Left lung (tissue), 10 donors: ENCODE results near the gene LAPTM5. TPM values are rescaled to one million over a fixed set of nuclear protein-coding genes. Genes with fewer than 3 reads are reported as not detected.
A peak's percentile ranks its signal among the peaks of the same experiment; 100 is the strongest.

Source experiments
- ATAC-seq: fragments of 200-7000 bp; cut with Tn5 transposase; one replicate; pipeline ENCODE4 v1.9.1; 2020; ENCODE audit warnings: moderate library complexity
- DNase-seq, 4 donors: peaks; one replicate each; pipeline ENCODE4 v3.0.0-alpha.2; 2013 to 2020
- H3K27ac ChIP-seq, 2 donors: fragments of 200-600 bp; sonication (generic) in 1 of 2; one replicate each; pipeline versions ENCODE4 v1.5.0 to v1.8.0; 2020 to 2021
- H3K27me3 ChIP-seq, 2 donors: fragments of 200-600 bp; sonication (generic) in 1 of 2; one replicate each; pipeline versions ENCODE4 v1.5.0 to v1.8.0; 2020 to 2021
- H3K36me3 ChIP-seq, 2 donors: fragments of 200-600 bp; sonication (generic) in 1 of 2; one replicate each; pipeline versions ENCODE4 v1.5.0 to v1.8.0; 2020 to 2021
- H3K4me1 ChIP-seq, 2 donors: fragments of 200-600 bp; one replicate each; pipeline ENCODE4 v1.8.0; 2021
- H3K4me3 ChIP-seq, 2 donors: fragments of 200-600 bp; sonication (generic) in 1 of 2; one replicate each; pipeline versions ENCODE4 v1.5.0 to v1.8.0; 2020 to 2021; ENCODE audit warnings: mild to moderate bottlenecking in 1 of 2
- H3K9me3 ChIP-seq, 2 donors: fragments of 200-600 bp; sonication (generic) in 1 of 2; one replicate each; pipeline versions ENCODE4 v1.5.0 to v1.8.0; 2020 to 2021
- intact Hi-C, 2 donors: fragments of 100-400 bp; cut with DNase I; formaldehyde crosslinking; loops; one replicate each; pipeline versions ENCODE4 v1.11.2 to v1.14.2; 2022
- polyA plus RNA-seq, 6 donors: library from polyadenylated mRNA; unstranded; fragments of 120-200 nt; gene quantifications; one replicate each; pipeline ENCODE4 v1.2.1, GENCODE V29; 2013; ENCODE audit not compliant: insufficient read length in 6 of 6
- total RNA-seq, 2 donors: library from RNA; stranded (reverse); fragmentation: NEBNext Ultra II Directional; extraction: Animal tissue kit (Norgen Biotek cat#: 25700); gene quantifications; one replicate each; pipeline ENCODE4 v1.2.1, GENCODE V29; 2021
- TF ChIP-seq, protein P1 (sequence below), 2 donors: fragments of 200-600 bp; sonication (generic) in 1 of 2; IDR thresholded peaks; one replicate each; pipeline versions ENCODE4 v1.5.0 to v1.8.0; 2021; ENCODE audit warnings: antibody characterized with exemption in 2 of 2
- donor health status: DM: no; HTN: yes; CAD: no.
- donor health status: DM: no; HTN: no; CAD: no.

The LAPTM5 gene
- total and polyA plus RNA-seq, 8 donors: 23.0 to 513 (median 29.5) TPM

DNA sequence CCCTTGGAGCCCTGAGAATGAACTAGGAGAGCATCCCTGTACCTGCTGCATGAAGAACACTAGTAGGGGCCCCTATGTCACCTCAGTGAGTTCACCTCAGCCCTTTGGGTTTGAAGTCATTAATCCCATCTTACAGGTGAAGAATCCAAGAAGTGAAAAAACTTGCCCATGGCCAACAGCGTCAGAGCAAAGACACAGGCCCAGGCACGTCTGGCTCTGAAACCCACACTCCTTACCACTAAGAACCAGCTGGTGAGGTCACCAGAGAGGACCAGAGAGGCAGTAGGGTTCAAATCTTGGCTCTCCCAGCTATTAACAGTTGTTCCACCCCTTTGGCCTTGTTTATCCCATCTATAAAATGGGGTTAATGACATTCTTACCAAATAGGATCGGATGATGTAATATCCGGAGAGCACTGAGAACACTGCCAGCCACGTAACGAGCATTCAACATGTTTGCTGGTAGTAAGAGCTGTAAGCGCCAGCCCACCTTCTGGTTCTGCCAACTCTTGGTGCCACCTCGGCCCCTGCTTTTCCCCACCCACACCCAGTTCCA lies 43.0 kb downstream of the LAPTM5 start:
- no peaks in the 10 kb centered on the region for H3K36me3 ChIP-seq
- peaks cover 0 to 19% of the 10 kb centered on the region in 2 donors for H3K27me3 ChIP-seq
- intact Hi-C loops: no loop called here
- peaks cover 0 to 10% of the 10 kb centered on the region in 2 donors for H3K9me3 ChIP-seq
- DNase-seq (no peak), ATAC-seq (no peak)
- H3K27ac ChIP-seq: no peak overlapping the region
- H3K4me1 ChIP-seq: peaks cover 0 to 14% of the 10 kb centered on the region in 2 donors
- TF ChIP-seq, protein P1, sequence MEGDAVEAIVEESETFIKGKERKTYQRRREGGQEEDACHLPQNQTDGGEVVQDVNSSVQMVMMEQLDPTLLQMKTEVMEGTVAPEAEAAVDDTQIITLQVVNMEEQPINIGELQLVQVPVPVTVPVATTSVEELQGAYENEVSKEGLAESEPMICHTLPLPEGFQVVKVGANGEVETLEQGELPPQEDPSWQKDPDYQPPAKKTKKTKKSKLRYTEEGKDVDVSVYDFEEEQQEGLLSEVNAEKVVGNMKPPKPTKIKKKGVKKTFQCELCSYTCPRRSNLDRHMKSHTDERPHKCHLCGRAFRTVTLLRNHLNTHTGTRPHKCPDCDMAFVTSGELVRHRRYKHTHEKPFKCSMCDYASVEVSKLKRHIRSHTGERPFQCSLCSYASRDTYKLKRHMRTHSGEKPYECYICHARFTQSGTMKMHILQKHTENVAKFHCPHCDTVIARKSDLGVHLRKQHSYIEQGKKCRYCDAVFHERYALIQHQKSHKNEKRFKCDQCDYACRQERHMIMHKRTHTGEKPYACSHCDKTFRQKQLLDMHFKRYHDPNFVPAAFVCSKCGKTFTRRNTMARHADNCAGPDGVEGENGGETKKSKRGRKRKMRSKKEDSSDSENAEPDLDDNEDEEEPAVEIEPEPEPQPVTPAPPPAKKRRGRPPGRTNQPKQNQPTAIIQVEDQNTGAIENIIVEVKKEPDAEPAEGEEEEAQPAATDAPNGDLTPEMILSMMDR (IDR thresholded peaks at IDR 0.05): no peak
- no peak overlapping the region for H3K4me3 ChIP-seq

DNA sequence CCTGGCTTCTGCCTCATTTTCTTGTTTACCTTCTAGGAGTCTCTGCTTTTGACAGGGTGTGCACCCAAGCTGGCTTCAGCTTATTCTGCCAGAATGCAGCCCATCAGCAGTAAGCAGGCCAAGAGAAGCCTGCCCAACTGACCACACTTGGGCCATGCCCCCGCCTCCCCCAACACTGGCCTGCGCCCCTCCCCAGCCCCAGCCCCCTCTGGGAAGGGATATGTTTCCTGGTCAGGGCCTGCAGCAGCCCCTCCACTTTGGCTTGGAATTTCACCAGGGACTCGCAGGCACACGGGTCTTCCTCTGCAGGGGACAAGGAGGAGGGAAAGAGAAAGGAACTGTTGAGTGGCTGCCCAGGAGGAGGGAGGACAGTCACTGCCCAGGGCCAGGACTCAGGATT lies 43.5 kb downstream of the LAPTM5 start:
- Histone ChIP-seq H3K4me3 (no peak overlapping the region), H3K9me3 (peaks cover 0 to 10% of the 10 kb centered on the region in 2 donors), H3K4me1 (peaks cover 0 to 8% of the 10 kb centered on the region in 2 donors), H3K27me3 (peaks cover 0 to 23% of the 10 kb centered on the region in 2 donors), H3K36me3 (no peaks in the 10 kb centered on the region), H3K27ac (no peak overlapping the region)
- TF ChIP-seq, protein P1 (IDR thresholded peaks at IDR 0.05): no peak
- DNase-seq: no peak
- no peak for ATAC-seq
- intact Hi-C loops: no loop called here

DNA sequence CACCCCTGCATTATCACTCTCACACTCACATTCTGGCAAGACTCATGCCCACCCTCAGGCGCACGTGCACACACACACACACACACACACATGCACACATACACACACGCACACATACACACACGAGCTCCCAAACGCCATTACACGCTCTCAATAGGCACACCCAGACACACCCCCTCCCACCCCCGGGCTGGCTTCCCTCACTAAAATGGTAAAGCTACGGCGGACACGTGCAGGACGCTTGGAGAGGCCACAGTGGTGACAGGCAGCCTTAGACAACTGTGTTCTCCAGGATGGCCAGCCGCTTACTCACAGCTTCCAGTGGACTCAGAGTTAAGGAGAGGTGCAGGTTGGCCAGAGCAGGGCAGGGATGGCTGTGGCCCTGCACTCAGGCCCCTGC lies 44.3 kb downstream of the LAPTM5 start:
- TF ChIP-seq, protein P1 (IDR thresholded peaks at IDR 0.05): no peak
- Histone ChIP-seq H3K27ac (no peak overlapping the region), H3K4me1 (peaks cover 0 to 6% of the 10 kb centered on the region in 2 donors), H3K27me3 (peaks cover 0 to 30% of the 10 kb centered on the region in 2 donors), H3K4me3 (no peak overlapping the region), H3K9me3 (peaks cover 0 to 10% of the 10 kb centered on the region in 2 donors), H3K36me3 (no peaks in the 10 kb centered on the region)
- intact Hi-C loops: no loop called here
- DNase-seq (peak in 2 of 4 donors; percentile 32 to 54), ATAC-seq (no peak)

DNA sequence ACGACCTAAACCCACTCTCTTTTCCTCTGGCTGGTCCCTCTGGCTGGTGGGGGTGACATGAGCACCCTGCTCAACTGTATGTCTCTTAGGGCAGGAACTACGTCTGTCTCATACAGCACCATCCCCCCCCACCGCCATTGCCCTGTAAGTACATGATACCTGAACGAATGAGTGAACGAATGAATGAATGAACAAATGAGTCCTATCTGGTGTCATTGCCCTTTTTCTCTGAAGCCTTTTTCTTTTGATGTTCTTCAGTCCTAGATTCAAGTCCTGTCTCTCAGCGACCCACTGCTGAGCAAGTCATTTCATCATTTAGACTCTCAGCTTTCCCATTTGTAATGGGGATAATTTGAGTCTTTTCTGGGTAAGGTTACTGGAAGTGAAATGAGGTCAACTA lies 45.0 kb downstream of the LAPTM5 start:
- Histone ChIP-seq H3K4me1 (peaks cover 0 to 3% of the 10 kb centered on the region in 2 donors), H3K4me3 (no peak overlapping the region), H3K36me3 (no peaks in the 10 kb centered on the region), H3K27ac (no peak overlapping the region), H3K27me3 (peaks cover 0 to 38% of the 10 kb centered on the region in 2 donors), H3K9me3 (peaks cover 0 to 10% of the 10 kb centered on the region in 2 donors)
- DNase-seq (no peak), ATAC-seq (no peak)
- TF ChIP-seq, protein P1 (IDR thresholded peaks at IDR 0.05): no peak
- intact Hi-C loops: no loop called here

DNA sequence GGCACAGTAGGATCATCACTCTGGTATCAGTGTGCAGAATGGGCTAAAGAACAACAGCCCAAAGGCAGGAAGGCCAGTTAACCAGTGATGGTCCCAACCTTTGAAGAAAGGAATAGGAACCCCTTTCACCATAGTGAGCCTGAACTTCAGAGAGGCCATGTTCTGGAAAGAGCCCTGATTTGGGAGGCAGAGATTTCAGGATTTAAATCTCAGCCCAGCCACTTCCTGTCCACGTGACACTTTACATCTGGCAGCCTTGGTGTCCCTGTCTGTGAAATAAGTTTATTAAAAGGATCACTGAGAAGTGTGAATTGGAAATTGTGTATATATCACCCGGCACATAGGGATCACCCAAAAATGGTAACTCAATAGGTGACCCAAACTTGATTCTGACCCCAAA lies 47.2 kb downstream of the LAPTM5 start:
- no peaks in the 10 kb centered on the region for H3K4me1 ChIP-seq
- H3K36me3 ChIP-seq: no peaks in the 10 kb centered on the region
- no peak overlapping the region for H3K27ac ChIP-seq
- TF ChIP-seq, protein P1 (IDR thresholded peaks at IDR 0.05): no peak
- peaks cover 0 to 54% of the 10 kb centered on the region in 2 donors for H3K27me3 ChIP-seq
- ATAC-seq: no peak
- H3K9me3 ChIP-seq: peaks cover 0 to 3% of the 10 kb centered on the region in 2 donors
- no peak for DNase-seq
- intact Hi-C loops: no loop called here
- H3K4me3 ChIP-seq: no peak overlapping the region
